Measurements from ENCODE around the gene ZNF618. TPM values are rescaled to one million over a fixed set of nuclear protein-coding genes. Genes with fewer than 3 reads are reported as not detected.

The ZNF618 gene
- total RNA-seq, 4 donors from 2014 or later = 2.1 to 6.2 (median 4.1) TPM

GRCh38 chr9:114077162-114077837 lies 201.2 kb downstream of the ZNF618 start:
- TF ChIP-seq EP300 (IDR thresholded peaks at IDR 0.05) (no peak), POLR2AphosphoS5 (IDR thresholded peaks at IDR 0.05) (no peak), POLR2A (IDR thresholded peaks at IDR 0.05) (no peak)
- TF ChIP-seq, protein P1, sequence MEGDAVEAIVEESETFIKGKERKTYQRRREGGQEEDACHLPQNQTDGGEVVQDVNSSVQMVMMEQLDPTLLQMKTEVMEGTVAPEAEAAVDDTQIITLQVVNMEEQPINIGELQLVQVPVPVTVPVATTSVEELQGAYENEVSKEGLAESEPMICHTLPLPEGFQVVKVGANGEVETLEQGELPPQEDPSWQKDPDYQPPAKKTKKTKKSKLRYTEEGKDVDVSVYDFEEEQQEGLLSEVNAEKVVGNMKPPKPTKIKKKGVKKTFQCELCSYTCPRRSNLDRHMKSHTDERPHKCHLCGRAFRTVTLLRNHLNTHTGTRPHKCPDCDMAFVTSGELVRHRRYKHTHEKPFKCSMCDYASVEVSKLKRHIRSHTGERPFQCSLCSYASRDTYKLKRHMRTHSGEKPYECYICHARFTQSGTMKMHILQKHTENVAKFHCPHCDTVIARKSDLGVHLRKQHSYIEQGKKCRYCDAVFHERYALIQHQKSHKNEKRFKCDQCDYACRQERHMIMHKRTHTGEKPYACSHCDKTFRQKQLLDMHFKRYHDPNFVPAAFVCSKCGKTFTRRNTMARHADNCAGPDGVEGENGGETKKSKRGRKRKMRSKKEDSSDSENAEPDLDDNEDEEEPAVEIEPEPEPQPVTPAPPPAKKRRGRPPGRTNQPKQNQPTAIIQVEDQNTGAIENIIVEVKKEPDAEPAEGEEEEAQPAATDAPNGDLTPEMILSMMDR (IDR thresholded peaks at IDR 0.05) = no peak
- 63 to 75% methylated on average over 4 of the region's 7 CpGs for WGBS, 2 donors (ENCODE audit: low coverage in 1 of 2)

GRCh38 chr9:114078021-114078780 lies 202.1 kb downstream of the ZNF618 start, which contains the start of gene AMBP:
Gene AMBP (minus strand): TSS chr9:114078300. CDS start chr9:114078209, 91 bp downstream.
- WGBS, 2 donors (ENCODE audit: low coverage in 1 of 2) = 20% methylated on average over 1 of the region's 16 CpGs; no CpG with 5 or more reads in 1 of the 2 donors
- no peak within 1 kb of the TSS for H3K27ac ChIP-seq
- no peak for TF ChIP-seq POLR2A (IDR thresholded peaks at IDR 0.05)
- TF ChIP-seq, protein P1 (IDR thresholded peaks at IDR 0.05) = no peak
- TF ChIP-seq EP300 (IDR thresholded peaks at IDR 0.05) = no peak
- no peak for TF ChIP-seq POLR2AphosphoS5 (IDR thresholded peaks at IDR 0.05)
- H3K27me3 ChIP-seq = peaks cover 32% of the 10 kb centered on the region
- H3K4me3 ChIP-seq = no peak within 1 kb of the TSS
- no peaks in the 10 kb centered on the region for H3K36me3 ChIP-seq
- H3K9me3 ChIP-seq = no peaks in the 10 kb centered on the region
- H3K4me1 ChIP-seq = peaks cover 0 to 10% (median 0%) of the 10 kb centered on the region in 3 donors
- ATAC-seq = no peak

More at GRCh38 chr9:114077162-114077837, 201.2 kb downstream of the ZNF618 start:
- Histone ChIP-seq H3K27ac (no peak overlapping the region), H3K4me3 (no peak overlapping the region), H3K27me3 (peaks cover 32% of the 10 kb centered on the region), H3K4me1 (peaks cover 0 to 6% (median 0%) of the 10 kb centered on the region in 3 donors), H3K9me3 (no peaks in the 10 kb centered on the region), H3K36me3 (no peaks in the 10 kb centered on the region)
- no peak for ATAC-seq

DNA sequence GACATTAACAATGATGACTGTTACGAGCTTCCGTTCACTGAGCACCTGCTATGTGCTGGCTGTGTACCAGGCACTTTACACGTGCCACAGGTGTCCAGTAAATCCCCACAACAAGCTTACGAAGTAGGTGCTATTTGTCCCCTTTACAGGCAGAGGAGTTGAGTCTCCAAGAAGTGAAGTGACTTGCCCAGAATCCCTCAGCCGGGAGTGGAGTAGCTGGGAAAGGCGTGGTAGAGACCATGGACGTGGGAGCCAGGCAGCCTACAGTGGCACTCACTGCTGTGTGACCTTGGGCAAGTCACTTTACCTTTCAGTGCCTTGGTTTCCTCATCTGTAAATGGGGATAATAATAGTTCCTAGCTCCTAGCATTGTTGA lies 202.7 kb downstream of the ZNF618 start:
- Histone ChIP-seq H3K27me3 (peaks cover 32% of the 10 kb centered on the region), H3K9me3 (no peaks in the 10 kb centered on the region), H3K27ac (no peak overlapping the region), H3K36me3 (no peaks in the 10 kb centered on the region), H3K4me3 (no peak overlapping the region), H3K4me1 (peaks cover 0 to 16% (median 0%) of the 10 kb centered on the region in 3 donors)
- no peak for ATAC-seq
- TF ChIP-seq, protein P1 (IDR thresholded peaks at IDR 0.05) = no peak
- no peak for TF ChIP-seq POLR2AphosphoS5 (IDR thresholded peaks at IDR 0.05)
- no peak for TF ChIP-seq POLR2A (IDR thresholded peaks at IDR 0.05)
- TF ChIP-seq EP300 (IDR thresholded peaks at IDR 0.05) = no peak
- 78 to 96% methylated on average over 4 of the region's 7 CpGs for WGBS, 2 donors (ENCODE audit: low coverage in 1 of 2)

GRCh38 chr9:114080195-114080772 lies 204.2 kb downstream of the ZNF618 start:
- no peak for ATAC-seq
- H3K4me3 ChIP-seq = no peak overlapping the region
- H3K27me3 ChIP-seq = peaks cover 32% of the 10 kb centered on the region
- H3K4me1 ChIP-seq = peaks cover 0 to 24% (median 0%) of the 10 kb centered on the region in 3 donors
- TF ChIP-seq POLR2AphosphoS5 (IDR thresholded peaks at IDR 0.05) = no peak
- TF ChIP-seq EP300 (IDR thresholded peaks at IDR 0.05) = no peak
- no peak for TF ChIP-seq POLR2A (IDR thresholded peaks at IDR 0.05)
- no peak overlapping the region for H3K27ac ChIP-seq
- no peaks in the 10 kb centered on the region for H3K9me3 ChIP-seq
- 81 to 100% methylated on average over 1 to 5 of the region's 5 CpGs for WGBS, 2 donors (ENCODE audit: low coverage in 1 of 2)
- H3K36me3 ChIP-seq = no peaks in the 10 kb centered on the region

GRCh38 chr9:114080773-114081440 lies 204.8 kb downstream of the ZNF618 start:
- H3K27me3 ChIP-seq = peaks cover 31% of the 10 kb centered on the region
- TF ChIP-seq POLR2A (IDR thresholded peaks at IDR 0.05) (no peak), POLR2AphosphoS5 (IDR thresholded peaks at IDR 0.05) (no peak), EP300 (IDR thresholded peaks at IDR 0.05) (no peak)
- TF ChIP-seq, protein P1 (IDR thresholded peaks at IDR 0.05) = no peak
- 20 to 83% methylated on average over 1 of the region's 7 CpGs for WGBS, 2 donors (ENCODE audit: low coverage in 1 of 2)
- no peak overlapping the region for H3K27ac ChIP-seq
- no peaks in the 10 kb centered on the region for H3K9me3 ChIP-seq
- no peaks in the 10 kb centered on the region for H3K36me3 ChIP-seq
- ATAC-seq = no peak
- peaks cover 0 to 24% (median 0%) of the 10 kb centered on the region in 3 donors for H3K4me1 ChIP-seq
- no peak overlapping the region for H3K4me3 ChIP-seq
